Ramos (cell line): ENCODE measurements around the gene DNAH5.

Source experiments
- in situ Hi-C: fragments of 300-500 bp; cut with MboI; formaldehyde crosslinking; loops from one replicate; pipeline ENCODE4 v1.14.3; 2022; ENCODE audit warnings: low sequenced_read_pairs; ENCODE audit not compliant: unreplicated experiment

Gene DNAH5

GRCh38 chr5:13941468-13941867 is 3.0 kb downstream of the DNAH5 start:
- in situ Hi-C loops, result no loop called here

- in situ Hi-C loops, result no loop called here
These were observed 4.8 kb downstream of the DNAH5 start for GRCh38 chr5:13939638-13940037.

GRCh38 chr5:13934921-13935320 is 9.6 kb downstream of the DNAH5 start:
- in situ Hi-C loops, result no loop called here

GRCh38 chr5:13934125-13934524 is 10.4 kb downstream of the DNAH5 start:
- in situ Hi-C loops, result no loop called here

- in situ Hi-C loops, result no loop called here
These were observed 11.9 kb downstream of the DNAH5 start for GRCh38 chr5:13932561-13932960.

- in situ Hi-C loops, result no loop called here
These were observed 12.5 kb downstream of the DNAH5 start for GRCh38 chr5:13932011-13932410.

- in situ Hi-C loops, result no loop called here
These were observed 13.8 kb downstream of the DNAH5 start for GRCh38 chr5:13930541-13931171.

- in situ Hi-C loops, result no loop called here
These were observed 17.8 kb downstream of the DNAH5 start for GRCh38 chr5:13926731-13927130.

GRCh38 chr5:13921578-13921977 is 22.9 kb downstream of the DNAH5 start:
- in situ Hi-C loops, result no loop called here

GRCh38 chr5:13919786-13920185 is 24.7 kb downstream of the DNAH5 start:
- in situ Hi-C loops, result no loop called here

- in situ Hi-C loops, result no loop called here
These were observed 25.4 kb downstream of the DNAH5 start for GRCh38 chr5:13919087-13919486.

GRCh38 chr5:13917061-13917460 is 27.4 kb downstream of the DNAH5 start:
- in situ Hi-C loops, result no loop called here

- in situ Hi-C loops, result no loop called here
These were observed 30.5 kb downstream of the DNAH5 start for GRCh38 chr5:13913962-13914361.

- in situ Hi-C loops, result no loop called here
These were observed 33.7 kb downstream of the DNAH5 start for GRCh38 chr5:13910637-13911288.

- in situ Hi-C loops, result no loop called here
These were observed 34.3 kb downstream of the DNAH5 start for GRCh38 chr5:13910201-13910600.

GRCh38 chr5:13909271-13909670 is 35.2 kb downstream of the DNAH5 start:
- in situ Hi-C loops, result no loop called here

- in situ Hi-C loops, result no loop called here
These were observed 45.9 kb downstream of the DNAH5 start for GRCh38 chr5:13898569-13898968.

GRCh38 chr5:13878357-13878756 is 66.1 kb downstream of the DNAH5 start:
- in situ Hi-C loops, result no loop called here

- in situ Hi-C loops, result no loop called here
These were observed 77.7 kb downstream of the DNAH5 start for GRCh38 chr5:13866792-13867191.

GRCh38 chr5:13865312-13865711 is 79.2 kb downstream of the DNAH5 start:
- in situ Hi-C loops, result no loop called here

GRCh38 chr5:13860146-13860545 is 84.3 kb downstream of the DNAH5 start:
- in situ Hi-C loops, result no loop called here
